ENCODE measurements around the gene AS3MT.
"Not testable (repeated sequence)": the region's sequence is repeated elsewhere in the genome, so short reads cannot be mapped to it uniquely, and the experiment has no call there.

The AS3MT gene

GRCh38 chr10:102869258-102870198, at the start of gene AS3MT:
Gene AS3MT (plus strand): TSS chr10:102869470. CDS start chr10:102869593, 123 bp downstream.
- in situ Hi-C loops (cut with HindIII; ENCODE audit: low sequenced_read_pairs), result no loop called here

GRCh38 chr10:102820008-102820407, 49.3 kb upstream of the AS3MT start:
- in situ Hi-C loops (cut with HindIII; ENCODE audit: low sequenced_read_pairs), result not testable (repeated sequence)

DNA sequence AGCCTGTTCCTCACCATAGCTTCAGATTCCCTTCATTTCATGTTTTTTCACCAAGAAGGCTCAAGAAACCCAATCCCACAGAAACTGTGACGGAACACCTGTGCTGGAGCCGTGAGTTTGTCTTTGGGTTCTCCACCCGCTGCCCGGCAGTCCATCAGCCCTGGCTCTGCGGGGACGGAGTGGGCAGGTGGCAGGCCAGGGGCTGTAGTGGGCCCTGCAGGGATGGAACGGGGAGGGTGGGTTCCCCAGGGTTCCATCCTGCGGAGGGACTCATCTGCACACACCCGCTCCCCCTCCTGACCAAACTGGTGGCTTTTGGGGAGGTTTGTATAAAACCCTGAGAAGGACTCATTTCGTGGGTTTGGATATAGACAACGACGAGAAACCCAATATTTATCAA, 47.0 kb upstream of the AS3MT start:
- in situ Hi-C loops (cut with HindIII; ENCODE audit: low sequenced_read_pairs), result no loop called here

DNA sequence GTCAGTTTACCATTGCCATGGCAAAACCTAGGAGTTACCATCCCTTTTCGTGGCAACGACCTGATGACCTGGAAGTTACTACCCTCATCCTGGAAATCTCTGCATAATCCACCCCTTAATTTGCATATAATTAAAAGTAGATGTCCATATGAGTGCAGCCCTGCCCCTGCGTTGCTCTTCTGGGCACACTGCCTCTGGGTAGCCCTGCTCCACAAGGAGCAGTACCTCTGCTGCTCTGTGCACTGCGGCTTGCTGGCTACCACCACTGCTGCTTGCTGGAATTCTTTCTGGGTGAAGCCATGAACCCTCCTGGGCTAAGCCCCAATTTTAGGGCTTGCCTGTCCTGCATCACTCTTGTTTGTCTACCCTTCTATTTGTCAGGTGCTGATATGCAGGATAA, 44.6 kb upstream of the AS3MT start:
- in situ Hi-C loops (cut with HindIII; ENCODE audit: low sequenced_read_pairs), result no loop called here

- in situ Hi-C loops (cut with HindIII; ENCODE audit: low sequenced_read_pairs), result no loop called here
Observed at GRCh38 chr10:102826148-102826796, 43.0 kb upstream of the AS3MT start.

DNA sequence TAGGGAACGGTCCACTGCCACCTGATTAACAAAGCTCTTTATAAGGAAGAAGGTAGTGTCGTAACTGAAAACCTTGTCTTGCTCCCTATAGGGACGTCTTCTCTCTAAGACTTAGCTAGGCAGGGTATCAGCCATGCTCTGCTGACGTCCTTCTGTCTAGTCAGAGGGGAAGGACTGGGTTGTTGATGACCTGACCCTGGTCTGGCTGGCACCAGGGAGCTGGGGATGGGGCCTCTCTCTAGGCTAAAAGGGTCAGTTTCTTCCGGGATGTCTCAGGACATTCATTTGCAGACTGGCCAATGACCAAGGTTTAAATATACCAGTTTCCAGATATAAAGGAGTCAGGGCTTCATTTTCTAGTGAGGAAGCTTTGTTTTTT, 41.7 kb upstream of the AS3MT start:
- in situ Hi-C loops (cut with HindIII; ENCODE audit: low sequenced_read_pairs), result no loop called here

DNA sequence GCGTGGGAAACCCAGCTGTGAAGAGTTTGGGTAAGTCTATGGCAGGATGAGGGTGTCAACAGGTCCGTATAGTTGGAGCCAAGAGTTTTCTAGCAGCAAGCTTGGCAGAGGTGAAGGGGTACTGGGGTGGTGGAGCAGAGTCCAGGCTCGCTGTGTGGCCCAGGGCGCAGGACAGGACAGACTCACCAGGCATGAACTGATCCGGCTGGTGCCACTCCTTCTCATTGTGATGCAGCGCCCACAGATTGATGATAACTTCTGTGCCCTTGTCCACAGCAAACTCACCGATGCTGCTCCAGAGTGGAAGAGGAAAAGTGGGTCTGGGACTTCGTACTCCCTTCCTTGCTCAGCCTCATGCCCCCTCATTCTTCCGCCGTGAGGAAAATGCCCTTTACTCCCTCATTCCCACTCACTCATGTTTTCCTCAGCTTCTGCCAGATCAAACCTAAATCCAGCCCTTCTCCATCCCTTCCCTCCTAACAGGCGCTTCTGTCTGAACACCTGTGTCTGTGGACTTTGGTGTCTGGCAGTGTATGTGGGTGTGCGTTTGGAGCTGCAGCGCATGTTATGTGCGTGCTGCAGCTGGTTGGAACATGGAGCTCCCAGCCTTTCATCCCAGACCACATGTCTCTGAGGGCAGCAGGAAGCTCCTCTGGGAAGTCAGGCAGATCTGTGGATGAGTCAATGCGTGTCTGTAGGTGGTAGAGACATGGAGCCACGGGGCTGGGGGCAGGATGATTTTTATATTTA, 37.8 kb upstream of the AS3MT start:
- in situ Hi-C loops (cut with HindIII; ENCODE audit: low sequenced_read_pairs), result loop anchor here (5.0 kb wide), 2 partner anchors 71 to 99 kb away; no protein-coding TSS in a partner anchor

DNA sequence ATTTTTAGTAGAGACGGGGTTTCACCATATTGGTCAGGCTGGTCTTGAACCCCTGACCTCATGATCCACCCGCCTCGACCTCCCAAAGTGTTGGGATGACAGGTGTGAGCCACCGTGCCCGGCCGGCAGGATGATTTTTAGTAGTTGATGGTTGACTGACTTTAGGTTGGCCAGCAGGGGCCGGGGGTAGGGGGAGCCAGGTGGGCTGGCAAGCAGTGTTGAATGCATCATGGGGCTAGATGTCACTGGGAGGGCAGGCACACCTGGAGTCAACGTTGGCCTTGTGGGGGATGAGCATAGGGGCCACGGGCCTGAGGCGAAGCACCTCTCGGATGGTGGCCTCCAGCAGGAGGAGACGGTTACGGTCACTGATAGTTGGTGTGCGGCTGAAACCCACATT, 37.0 kb upstream of the AS3MT start:
- in situ Hi-C loops (cut with HindIII; ENCODE audit: low sequenced_read_pairs), result loop anchor here (5.0 kb wide), 2 partner anchors 70 to 100 kb away; no protein-coding TSS in a partner anchor

- in situ Hi-C loops (cut with HindIII; ENCODE audit: low sequenced_read_pairs), result loop anchor here (5.0 kb wide), 2 partner anchors 69 to 101 kb away; no protein-coding TSS in a partner anchor
Observed at GRCh38 chr10:102832987-102833386, 36.3 kb upstream of the AS3MT start.

DNA sequence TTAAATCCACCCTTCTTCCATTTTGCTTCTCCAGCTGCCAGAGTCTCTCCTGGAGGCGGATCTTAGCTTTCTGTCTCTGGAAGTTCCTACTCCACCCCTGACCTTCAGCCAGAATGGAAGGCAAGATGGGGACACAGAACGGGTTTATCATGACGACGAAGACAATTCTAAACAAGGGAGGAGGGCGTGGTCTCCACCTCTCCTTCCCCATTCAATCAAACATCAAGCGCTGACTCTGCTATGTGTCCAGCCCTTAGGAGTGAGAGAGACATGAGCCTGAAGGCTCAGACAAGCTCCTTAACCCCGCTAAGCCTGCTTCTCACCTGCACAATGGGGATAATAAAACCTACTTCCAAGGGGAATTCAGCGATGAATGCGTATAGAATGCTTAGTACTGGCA, 35.1 kb upstream of the AS3MT start:
- in situ Hi-C loops (cut with HindIII; ENCODE audit: low sequenced_read_pairs), result loop anchor here (5.0 kb wide), 2 partner anchors 68 to 102 kb away; no protein-coding TSS in a partner anchor

DNA sequence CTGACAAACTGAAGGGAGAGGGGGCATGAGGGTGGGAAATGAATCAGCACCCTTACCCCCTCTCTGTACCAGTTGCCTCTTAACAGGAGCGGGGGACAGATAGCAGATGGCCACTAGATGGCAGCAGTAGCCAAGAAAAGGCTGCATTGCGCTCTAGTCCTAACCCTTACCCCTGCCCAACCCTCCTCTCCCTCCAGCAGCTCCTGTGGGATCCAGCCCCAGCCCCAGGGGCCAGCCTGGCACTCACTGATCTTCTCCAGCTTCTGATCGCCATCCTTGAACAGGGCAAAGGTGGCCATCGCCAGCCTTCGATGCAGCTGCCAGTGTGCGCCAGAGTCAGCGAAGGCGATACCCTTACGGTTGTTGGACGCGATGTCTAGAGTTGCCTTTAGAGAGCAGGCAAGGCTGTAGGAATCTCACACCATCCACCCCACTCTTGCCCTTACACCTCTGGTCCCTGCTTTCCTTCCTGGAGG, 34.2 kb upstream of the AS3MT start:
- in situ Hi-C loops (cut with HindIII; ENCODE audit: low sequenced_read_pairs), result no loop called here

- in situ Hi-C loops (cut with HindIII; ENCODE audit: low sequenced_read_pairs), result no loop called here
Observed at GRCh38 chr10:102837230-102837721, 32.0 kb upstream of the AS3MT start, which contains the start of gene CYP17A1. Gene CYP17A1 (minus strand): TSS chr10:102837413. CDS start chr10:102837361, 52 bp downstream.

- in situ Hi-C loops (cut with HindIII; ENCODE audit: low sequenced_read_pairs), result not testable (repeated sequence)
Observed at GRCh38 chr10:102838276-102838927, 30.9 kb upstream of the AS3MT start.

DNA sequence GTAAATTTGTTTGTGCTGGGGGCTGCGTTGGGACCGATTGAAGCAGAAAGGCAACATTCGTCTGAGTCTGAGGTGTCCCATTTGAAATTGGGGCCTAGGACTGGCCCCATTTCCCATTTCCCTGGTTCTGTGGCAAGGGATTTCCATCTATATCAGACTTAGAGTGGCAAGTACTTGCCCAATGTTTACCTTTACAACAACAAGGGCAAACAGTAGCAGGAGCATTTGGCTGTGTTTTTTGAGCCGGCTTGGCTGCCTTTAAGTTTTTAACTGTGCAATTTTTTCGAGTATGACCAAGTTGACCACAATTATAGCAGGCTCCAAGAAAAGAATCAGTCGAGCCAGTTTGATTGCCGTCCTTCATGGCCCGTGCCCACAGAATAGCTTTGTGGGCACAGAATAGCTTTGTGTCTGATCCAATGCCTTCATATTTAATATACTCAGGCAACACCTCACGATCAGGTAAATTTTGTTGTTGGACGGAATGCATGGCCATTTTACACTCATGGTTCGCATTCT, 27.4 kb upstream of the AS3MT start:
- in situ Hi-C loops (cut with HindIII; ENCODE audit: low sequenced_read_pairs), result no loop called here

DNA sequence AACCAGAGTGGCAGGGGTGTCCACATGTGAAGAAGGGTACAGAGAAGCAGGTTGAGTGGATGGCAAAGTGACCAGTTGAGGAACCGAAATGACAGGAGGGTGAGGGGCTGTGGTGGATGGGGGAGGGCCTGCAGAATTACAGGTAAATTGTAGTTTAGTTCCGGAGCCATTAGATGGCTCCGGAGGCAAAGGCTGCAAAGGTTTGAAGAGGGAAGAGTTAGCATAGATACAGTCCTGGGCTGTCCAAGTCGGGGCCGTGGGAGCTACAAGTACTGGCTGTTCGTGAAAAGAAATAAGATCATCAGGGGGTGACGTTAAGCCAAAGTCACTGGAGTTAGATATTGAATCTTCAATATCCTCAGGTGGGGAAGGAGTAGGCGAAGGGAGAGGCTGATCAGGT, 26.1 kb upstream of the AS3MT start:
- in situ Hi-C loops (cut with HindIII; ENCODE audit: low sequenced_read_pairs), result not testable (repeated sequence)

DNA sequence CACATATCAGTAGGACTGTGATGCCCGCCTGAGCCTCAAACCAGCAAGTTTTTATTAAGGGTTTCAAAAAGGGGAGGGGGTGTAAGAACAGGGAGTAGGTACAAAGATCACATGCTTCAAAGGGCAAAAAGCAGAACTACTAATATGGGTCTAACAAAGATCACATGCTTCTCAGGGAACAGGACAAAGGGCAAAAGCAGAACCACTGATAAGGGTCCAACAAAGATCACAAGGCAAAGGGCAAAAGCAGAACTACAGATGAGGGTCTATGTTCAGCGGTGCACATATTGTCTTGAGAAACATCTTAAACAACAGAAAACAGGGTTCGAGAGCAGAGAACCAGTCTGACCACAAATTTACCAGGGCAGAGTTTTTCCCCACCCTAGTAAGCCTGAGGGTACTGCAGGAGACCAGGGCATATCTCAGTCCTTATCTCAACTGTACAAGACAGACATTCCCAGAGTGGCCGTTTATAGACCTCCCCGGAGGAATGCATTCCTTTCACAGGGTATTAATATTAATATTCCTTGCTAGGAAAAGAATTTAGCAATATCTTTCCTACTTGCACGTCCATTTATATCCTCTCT, 25.0 kb upstream of the AS3MT start:
- in situ Hi-C loops (cut with HindIII; ENCODE audit: low sequenced_read_pairs), result not testable (repeated sequence)

GRCh38 chr10:102845352-102845902, 23.8 kb upstream of the AS3MT start:
- in situ Hi-C loops (cut with HindIII; ENCODE audit: low sequenced_read_pairs), result no loop called here

- in situ Hi-C loops (cut with HindIII; ENCODE audit: low sequenced_read_pairs), result no loop called here
Observed at GRCh38 chr10:102850025-102850518, 19.2 kb upstream of the AS3MT start.

DNA sequence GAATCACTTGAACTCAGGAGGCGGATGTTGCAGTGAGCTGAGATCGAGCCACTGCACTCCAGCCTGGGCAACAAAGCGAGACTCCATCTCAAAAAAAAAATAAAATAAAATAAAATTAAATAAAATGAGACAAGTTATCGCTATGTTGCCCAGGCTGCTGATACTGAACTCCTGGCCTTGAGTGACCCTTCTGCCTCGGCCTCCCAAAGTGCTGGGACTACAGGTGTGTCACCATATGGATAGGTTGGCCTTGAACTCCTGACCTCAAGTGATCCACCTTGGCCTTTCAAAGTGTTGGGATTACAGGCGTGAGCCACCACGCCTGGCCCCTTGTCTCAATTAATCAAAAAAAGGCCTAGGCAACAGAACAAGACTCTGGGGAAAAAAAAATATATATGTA, 16.0 kb upstream of the AS3MT start:
- in situ Hi-C loops (cut with HindIII; ENCODE audit: low sequenced_read_pairs), result not testable (repeated sequence)

All from endothelial cell of hepatic sinusoid (primary cell).